ENCODE results near the gene NR1H2.

NR1H2 gene

DNA sequence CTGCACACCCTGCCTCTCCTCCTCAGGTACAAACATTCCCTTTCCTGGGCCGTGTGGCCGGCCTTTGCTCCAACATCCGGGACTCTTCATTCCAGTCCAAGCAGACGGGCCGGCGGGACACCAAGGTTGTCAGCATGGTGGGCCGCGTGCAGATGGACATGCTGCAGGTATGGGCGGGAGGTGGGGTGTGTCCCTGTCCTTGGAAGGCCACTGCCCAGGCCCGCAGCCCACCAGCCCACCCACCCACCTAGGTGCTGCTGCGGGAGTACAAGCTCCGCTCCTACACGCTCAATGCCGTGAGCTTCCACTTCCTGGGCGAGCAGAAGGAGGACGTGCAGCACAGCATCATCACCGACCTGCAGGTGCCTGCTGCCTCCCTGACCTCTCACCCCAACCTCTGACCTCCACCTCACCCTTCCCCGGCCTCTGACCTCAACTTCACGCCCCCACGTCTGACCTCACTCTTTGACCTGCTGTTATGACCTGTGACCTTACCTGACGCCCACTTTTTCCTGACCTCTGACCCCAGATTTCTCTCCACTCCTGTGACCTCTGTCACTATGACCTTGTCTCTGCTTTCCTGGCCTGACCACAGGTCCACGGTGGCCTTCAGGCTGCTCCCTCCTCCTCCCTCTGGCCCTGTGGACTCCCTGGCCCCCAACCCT lies 30.0 kb downstream of the NR1H2 start:
- no peak for DNase-seq

- no peak for DNase-seq
Observed at GRCh38 chr19:50406829-50407228, 30.6 kb downstream of the NR1H2 start.

- no peak for DNase-seq
Observed at GRCh38 chr19:50409347-50409746, 33.1 kb downstream of the NR1H2 start.

DNA sequence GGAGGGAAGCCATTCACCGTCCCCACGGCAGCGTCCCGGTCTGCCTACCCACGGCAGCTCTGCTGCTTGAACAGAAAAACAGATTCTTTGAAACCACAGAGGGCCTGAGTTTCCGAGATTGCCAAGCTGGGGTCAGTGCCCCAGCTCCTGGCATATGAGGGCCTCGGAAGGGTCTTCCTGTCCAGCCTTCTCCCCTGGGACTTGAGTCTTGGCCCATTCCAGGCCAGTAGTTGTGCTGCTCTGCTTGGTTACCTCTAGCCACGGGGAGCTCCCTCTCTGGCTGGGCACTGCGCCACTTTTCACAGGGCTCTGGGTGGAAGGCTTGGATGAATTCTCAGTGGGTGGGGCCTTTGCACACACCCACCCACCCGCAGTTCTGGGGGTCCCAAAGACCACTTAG lies 33.9 kb downstream of the NR1H2 start:
- no peak for DNase-seq

DNA sequence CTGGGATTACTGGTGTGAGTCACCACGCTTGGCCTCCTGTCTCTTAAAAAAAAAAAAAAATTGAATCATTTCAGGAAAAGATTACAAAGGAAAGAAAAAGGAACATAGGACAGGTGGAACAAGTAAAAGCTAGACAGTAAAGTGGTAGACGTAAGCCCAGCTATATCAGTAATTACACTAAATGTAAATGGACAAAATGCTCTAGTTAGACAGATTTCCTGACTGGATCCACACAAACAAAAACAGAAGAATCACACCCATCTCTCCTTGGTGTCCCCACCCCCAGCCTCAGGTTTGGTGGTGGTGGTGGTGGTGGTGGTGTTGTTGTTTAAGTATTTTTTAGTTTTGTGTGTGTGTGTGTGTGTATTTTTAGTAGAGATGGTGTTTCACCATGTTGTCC lies 36.2 kb downstream of the NR1H2 start:
- DNase-seq = no peak

- no peak for DNase-seq
Observed at GRCh38 chr19:50413096-50413495, 36.8 kb downstream of the NR1H2 start.

GRCh38 chr19:50413531-50413930 lies 37.3 kb downstream of the NR1H2 start:
- no peak for DNase-seq

DNA sequence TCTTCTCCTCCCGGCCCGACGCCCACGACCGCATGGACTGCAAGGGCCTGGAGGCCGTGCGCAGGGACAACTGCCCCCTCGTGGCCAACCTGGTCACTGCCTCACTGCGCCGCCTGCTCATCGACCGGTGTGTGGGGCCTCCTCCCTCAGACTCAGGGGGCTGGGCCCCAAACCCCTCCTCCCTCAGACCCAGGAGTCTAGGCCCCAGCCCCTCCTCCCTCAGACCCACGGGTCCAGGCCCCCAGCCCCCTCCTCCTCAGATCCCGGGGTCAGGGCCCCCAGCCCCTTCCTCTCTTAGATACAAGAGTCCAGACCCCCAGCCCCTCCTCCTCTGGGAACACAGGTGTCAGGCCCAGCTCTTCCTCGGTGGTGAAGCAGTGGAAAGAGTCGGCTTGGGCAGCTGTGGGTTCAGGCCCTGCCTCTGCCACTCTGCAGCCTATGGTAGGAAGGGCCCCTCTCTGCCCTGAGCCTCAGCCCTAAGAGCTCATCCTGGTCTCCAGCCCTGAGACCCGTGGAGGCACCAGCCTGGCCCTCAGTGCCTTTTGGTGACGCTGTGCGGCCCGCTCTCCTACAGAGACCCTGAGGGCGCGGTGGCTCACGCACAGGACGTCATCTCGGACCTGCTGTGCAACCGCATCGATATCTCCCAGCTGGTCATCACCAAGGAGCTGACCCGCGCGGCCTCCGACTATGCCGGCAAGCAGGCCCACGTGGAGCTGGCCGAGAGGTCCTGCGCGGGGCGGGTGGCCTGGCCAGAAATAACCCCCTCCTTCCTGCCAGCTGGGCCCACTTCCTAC lies 38.8 kb downstream of the NR1H2 start:
- peak; percentile 94 for DNase-seq

- no peak for DNase-seq
Observed at GRCh38 chr19:50415661-50416033, 39.4 kb downstream of the NR1H2 start.

DNA sequence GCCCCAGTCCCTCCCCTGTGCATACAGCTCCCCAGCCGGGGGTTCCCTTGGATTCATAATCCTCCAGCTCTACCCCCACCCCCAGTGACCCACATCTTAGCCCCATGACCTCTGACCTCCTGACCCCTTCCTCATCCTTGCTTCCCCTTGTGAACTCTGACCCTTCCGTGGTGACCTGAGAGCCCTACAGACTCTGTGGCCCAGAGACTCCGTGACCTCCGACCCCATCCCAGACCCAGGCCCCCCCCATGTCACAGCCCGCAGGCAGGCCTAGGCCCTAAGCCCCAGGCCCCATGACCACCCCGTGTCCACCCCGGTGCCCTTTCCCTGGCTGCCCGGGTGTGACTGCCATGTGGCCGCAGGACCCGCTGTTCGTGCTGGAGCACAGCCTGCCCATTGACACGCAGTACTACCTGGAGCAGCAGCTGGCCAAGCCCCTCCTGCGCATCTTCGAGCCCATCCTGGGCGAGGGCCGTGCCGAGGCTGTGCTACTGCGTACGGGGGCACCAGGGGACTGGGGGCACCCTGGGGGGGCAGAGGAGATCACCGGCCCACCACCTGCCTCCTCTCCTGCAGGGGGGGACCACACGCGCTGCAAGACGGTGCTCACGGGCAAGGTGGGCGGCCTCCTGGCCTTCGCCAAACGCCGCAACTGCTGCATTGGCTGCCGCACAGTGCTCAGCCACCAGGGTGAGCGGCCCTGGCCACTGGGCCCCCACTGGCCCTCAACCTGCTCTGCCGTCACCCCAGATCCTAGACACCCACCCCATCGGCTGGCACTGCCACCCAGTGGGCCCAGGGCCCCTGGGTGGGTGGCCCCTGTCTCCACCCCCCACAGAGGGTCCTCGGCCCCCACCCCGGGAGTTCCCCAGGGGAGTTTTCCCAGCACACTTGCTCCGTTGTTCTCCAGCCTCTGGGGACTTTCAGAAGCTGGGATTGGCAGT lies 40.0 kb downstream of the NR1H2 start:
- no peak for DNase-seq

- DNase-seq = no peak
Observed at GRCh38 chr19:50417111-50418081, 41.1 kb downstream of the NR1H2 start.

DNA sequence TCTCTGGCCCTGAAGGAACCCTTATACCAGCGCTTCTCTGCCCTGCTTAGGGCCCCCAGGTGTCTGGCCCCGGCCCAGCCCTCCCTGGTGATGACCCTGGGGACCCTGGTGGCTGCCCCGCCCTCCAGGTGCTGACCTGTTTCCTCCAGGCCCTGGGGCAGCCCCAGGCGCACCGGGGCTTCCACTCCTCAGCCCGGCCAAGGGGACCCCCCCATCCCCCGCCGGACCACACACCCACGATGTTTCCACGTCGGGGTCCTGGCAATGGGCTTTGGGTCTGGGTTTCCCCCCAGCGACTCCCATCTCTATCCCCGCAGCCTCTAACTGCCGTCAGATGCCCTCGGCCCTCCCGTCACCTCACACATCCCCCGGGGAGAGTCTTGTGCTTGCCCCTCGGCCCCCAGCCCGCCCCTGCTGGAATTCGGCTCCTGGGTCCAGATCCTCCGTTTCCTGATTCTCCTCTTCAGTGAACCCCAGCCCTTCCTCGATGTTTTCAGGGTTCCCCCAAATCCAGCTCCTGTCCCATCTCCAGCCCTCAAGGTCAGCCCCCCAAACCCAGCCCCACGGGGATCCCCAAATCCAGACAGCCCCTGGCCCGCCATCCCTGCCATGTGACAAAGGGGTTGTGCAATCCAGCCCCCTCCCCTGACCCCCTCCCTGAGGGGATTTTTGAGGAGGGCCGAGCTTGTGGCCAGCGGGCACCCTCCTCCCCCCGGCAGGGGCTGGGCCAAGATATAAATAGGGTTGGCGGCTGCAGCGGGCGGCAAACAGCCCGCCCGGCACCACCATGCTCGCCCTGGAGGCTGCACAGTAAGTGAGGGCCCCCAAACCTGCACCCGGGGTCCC lies 42.1 kb downstream of the NR1H2 start, which contains the start of gene SPIB:
TSS of gene SPIB (plus strand) at position 763 of the 846 bp plus-strand sequence. CDS start at position 788, 25 bp downstream.
- no peak for DNase-seq

GRCh38 chr19:50419022-50419579 lies 42.8 kb downstream of the NR1H2 start:
- no peak for DNase-seq

DNA sequence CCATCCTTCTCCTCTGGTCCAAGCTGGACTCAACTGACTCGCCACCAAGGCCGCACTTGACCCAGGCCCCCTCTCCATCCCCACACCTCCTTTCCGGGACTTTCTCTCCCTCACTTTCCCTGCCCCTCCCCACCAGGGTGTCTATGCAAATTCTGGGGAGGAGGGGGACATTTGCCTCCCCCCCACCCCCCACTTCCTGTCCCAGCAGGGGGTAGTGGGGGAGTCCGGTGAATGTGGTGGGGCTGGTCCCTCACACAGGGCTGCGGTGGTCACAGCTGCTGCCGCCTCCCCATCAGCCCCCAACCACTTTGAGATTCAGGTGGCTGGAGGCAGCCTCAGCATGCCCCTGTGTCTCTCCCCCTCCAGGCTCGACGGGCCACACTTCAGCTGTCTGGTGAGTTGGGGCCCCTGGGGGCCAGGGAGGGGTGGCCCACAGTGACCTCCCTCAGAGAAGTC lies 43.4 kb downstream of the NR1H2 start:
- no peak for DNase-seq

GRCh38 chr19:50420127-50420526 lies 43.9 kb downstream of the NR1H2 start:
- DNase-seq = no peak

- no peak for DNase-seq
Observed at GRCh38 chr19:50420808-50421207, 44.6 kb downstream of the NR1H2 start.

DNA sequence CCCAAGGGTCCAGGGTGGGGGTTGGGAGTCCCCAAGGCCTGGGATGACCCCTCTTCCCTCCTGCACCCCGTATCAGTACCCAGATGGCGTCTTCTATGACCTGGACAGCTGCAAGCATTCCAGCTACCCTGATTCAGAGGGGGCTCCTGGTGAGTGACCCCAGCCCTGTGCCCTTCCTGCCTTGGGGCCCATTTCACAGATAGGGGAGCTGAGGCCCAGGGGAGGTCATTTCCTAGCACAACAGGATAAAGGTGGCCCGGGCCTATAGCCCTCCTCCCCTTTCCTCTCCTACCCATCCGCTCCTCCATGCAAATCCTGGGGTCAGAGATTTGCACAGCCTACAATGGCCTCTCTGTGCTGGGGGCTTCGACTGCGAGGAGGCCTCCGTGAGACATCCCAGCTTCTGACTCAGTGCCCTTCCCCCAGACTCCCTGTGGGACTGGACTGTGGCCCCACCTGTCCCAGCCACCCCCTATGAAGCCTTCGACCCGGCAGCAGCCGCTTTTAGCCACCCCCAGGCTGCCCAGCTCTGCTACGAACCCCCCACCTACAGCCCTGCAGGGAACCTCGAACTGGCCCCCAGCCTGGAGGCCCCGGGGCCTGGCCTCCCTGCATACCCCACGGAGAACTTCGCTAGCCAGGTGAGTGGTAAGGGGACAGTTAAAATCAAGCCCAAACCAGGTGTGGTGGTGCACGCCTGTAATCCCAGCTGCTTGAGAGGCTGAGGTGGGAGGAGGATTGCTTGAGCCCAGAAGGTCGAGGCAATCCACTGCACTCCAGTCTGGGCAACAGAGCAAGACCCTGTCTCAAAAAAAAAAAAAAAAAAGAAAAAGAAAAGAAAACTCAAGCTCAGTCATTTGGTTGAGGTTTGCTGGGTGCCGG lies 46.4 kb downstream of the NR1H2 start:
- no peak for DNase-seq

GRCh38 chr19:50423279-50424113 lies 47.2 kb downstream of the NR1H2 start:
- no peak for DNase-seq

GRCh38 chr19:50425581-50425980 lies 49.3 kb downstream of the NR1H2 start:
- no peak for DNase-seq
